Body of pancreas (tissue), 4 donors: ENCODE results near the gene MCTP1.

Source experiments
- POLR2A ChIP-seq, 3 donors: fragments of 450-650 bp; IDR thresholded peaks; one replicate each; pipeline ENCODE4 v1.6.1; 2016; ENCODE audit warnings: antibody characterized with exemption in 3 of 3, mild to moderate bottlenecking in 2 of 3
- TF ChIP-seq, protein P1 (sequence below), 7 experiments: fragments of 450-650 bp in 4 of 7; fragments of 200-600 bp in 3 of 7; sonication (generic) in 3 of 7; IDR thresholded peaks; one replicate each; pipeline ENCODE4 v1.5.1; 2016 to 2019; ENCODE audit warnings: antibody characterized with exemption in 7 of 7

DNA sequence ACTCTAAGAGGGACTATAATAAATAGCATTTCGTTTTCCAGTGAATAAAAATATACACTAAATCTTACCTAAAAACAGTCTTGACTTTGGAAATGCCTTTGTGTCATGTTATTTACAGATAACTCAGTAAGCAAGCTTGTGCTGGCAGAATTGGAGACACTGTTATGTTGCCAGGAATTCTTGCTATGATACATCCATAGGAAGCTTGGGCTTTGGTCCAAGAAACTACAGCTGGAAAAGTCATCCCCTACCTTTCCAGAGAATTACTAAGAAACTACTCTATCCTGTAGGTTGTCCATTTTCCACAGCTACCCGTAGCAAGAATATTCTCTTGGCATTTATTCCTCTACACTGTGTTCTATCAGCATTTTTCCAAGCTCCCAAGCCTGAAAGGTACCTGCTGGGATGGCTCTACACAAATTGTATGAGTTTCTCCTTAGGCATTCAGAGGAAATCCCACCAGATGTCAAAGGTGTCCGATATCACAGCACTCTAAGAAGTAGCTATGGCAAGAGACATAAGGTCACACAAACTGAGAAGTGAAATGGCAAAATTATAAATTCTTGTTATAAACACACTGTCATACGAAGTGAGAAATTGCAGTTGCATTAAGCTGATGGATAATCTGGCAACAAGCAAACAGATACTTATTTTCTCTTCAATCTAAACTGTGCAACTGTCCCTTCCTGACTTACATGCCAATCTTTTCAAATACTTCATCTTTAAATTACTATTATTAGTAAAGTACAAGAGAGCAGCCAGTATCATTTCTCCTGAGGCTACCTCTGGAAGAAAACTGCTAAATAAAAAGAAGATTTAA is 68.5 kb downstream of the MCTP1 start:
- TF ChIP-seq, protein P1, sequence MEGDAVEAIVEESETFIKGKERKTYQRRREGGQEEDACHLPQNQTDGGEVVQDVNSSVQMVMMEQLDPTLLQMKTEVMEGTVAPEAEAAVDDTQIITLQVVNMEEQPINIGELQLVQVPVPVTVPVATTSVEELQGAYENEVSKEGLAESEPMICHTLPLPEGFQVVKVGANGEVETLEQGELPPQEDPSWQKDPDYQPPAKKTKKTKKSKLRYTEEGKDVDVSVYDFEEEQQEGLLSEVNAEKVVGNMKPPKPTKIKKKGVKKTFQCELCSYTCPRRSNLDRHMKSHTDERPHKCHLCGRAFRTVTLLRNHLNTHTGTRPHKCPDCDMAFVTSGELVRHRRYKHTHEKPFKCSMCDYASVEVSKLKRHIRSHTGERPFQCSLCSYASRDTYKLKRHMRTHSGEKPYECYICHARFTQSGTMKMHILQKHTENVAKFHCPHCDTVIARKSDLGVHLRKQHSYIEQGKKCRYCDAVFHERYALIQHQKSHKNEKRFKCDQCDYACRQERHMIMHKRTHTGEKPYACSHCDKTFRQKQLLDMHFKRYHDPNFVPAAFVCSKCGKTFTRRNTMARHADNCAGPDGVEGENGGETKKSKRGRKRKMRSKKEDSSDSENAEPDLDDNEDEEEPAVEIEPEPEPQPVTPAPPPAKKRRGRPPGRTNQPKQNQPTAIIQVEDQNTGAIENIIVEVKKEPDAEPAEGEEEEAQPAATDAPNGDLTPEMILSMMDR (IDR thresholded peaks at IDR 0.05) = no peak
- no peak for TF ChIP-seq POLR2A (IDR thresholded peaks at IDR 0.05)
